ACC112 (cell line): ENCODE results near the gene IL19.

Experiments
- H2AFZ ChIP-seq: fragments of 200-600 bp; sonication (generic); one replicate; pipeline ENCODE4 v1.6.0; 2017; ENCODE audit warnings: antibody characterized with exemption, low read length; ENCODE audit not compliant: unreplicated experiment
- H3K27ac ChIP-seq: fragments of 200-600 bp; sonication (generic); 2 replicates; pipeline ENCODE4 v1.5.1; 2014; ENCODE audit warnings: low read depth, mild to moderate bottlenecking, antibody characterized with exemption, low read length, moderate library complexity
- H3K27me3 ChIP-seq: fragments of 200-600 bp; sonication (generic); 2 replicates; pipeline ENCODE4 v1.6.1; 2014; ENCODE audit warnings: mild to moderate bottlenecking, antibody characterized with exemption, low read length, moderate library complexity, mixed read lengths; ENCODE audit not compliant: insufficient read depth
- H3K36me3 ChIP-seq: fragments of 200-600 bp; sonication (generic); 2 replicates; pipeline ENCODE4 v1.6.1; 2016; ENCODE audit warnings: mild to moderate bottlenecking, antibody characterized with exemption, low read length, moderate library complexity, mixed read lengths; ENCODE audit not compliant: insufficient read depth
- H3K4me1 ChIP-seq: fragments of 200-600 bp; sonication (generic); one replicate; pipeline ENCODE4 v1.6.1; 2016; ENCODE audit warnings: low read length, mixed read lengths; ENCODE audit not compliant: insufficient read depth, unreplicated experiment, control insufficient read depth
- H3K4me3 ChIP-seq: fragments of 200-600 bp; sonication (generic); 2 replicates; pipeline ENCODE4 v1.5.1; 2014; ENCODE audit warnings: mild to moderate bottlenecking, low read depth, low read length
- H3K79me2 ChIP-seq: fragments of 200-600 bp; sonication (generic); one replicate; pipeline ENCODE4 v1.6.0; 2016; ENCODE audit warnings: low read length; ENCODE audit not compliant: control insufficient read depth, unreplicated experiment, insufficient read depth

IL19 gene

GRCh38 chr1:206859082-206859521 lies 88.5 kb downstream of the IL19 start:
- Histone ChIP-seq H3K4me3 (no peak overlapping the region), H3K79me2 (no peaks in the 10 kb centered on the region), H3K27me3 (peaks cover 71% of the 10 kb centered on the region), H2AFZ (no peak overlapping the region), H3K36me3 (no peaks in the 10 kb centered on the region), H3K27ac (no peak overlapping the region), H3K4me1 (no peaks in the 10 kb centered on the region)

GRCh38 chr1:206860165-206860564 lies 89.6 kb downstream of the IL19 start:
- Histone ChIP-seq H3K36me3 (no peaks in the 10 kb centered on the region), H2AFZ (no peak overlapping the region), H3K4me1 (no peaks in the 10 kb centered on the region), H3K4me3 (no peak overlapping the region), H3K27me3 (peaks cover 71% of the 10 kb centered on the region), H3K27ac (no peak overlapping the region), H3K79me2 (no peaks in the 10 kb centered on the region)

GRCh38 chr1:206863266-206863665 lies 92.7 kb downstream of the IL19 start:
- no peaks in the 10 kb centered on the region for H3K36me3 ChIP-seq
- peaks cover 5% of the 10 kb centered on the region for H3K4me1 ChIP-seq
- H3K27me3 ChIP-seq, result peaks cover 49% of the 10 kb centered on the region
- no peak overlapping the region for H3K27ac ChIP-seq
- H3K4me3 ChIP-seq, result no peak overlapping the region
- no peaks in the 10 kb centered on the region for H3K79me2 ChIP-seq
- no peak overlapping the region for H2AFZ ChIP-seq

GRCh38 chr1:206864939-206865671 lies 94.5 kb downstream of the IL19 start, which contains the start of gene IL20:
Gene IL20, plus strand, starts transcription at chr1:206865623. Its CDS starts 230 bp downstream, at chr1:206865853.
- Histone ChIP-seq H3K4me3 (no peak within 1 kb of the TSS), H3K79me2 (no peaks in the 10 kb centered on the region), H2AFZ (no peak within 1 kb of the TSS), H3K27me3 (peaks cover 44% of the 10 kb centered on the region), H3K4me1 (peaks cover 5% of the 10 kb centered on the region), H3K27ac (no peak within 1 kb of the TSS), H3K36me3 (no peaks in the 10 kb centered on the region)

GRCh38 chr1:206866062-206866461 lies 95.5 kb downstream of the IL19 start:
- H3K4me1 ChIP-seq, result peaks cover 5% of the 10 kb centered on the region
- no peaks in the 10 kb centered on the region for H3K79me2 ChIP-seq
- no peak overlapping the region for H3K27ac ChIP-seq
- H3K27me3 ChIP-seq, result peaks cover 43% of the 10 kb centered on the region
- no peak overlapping the region for H3K4me3 ChIP-seq
- H3K36me3 ChIP-seq, result no peaks in the 10 kb centered on the region
- H2AFZ ChIP-seq, result no peak overlapping the region

GRCh38 chr1:206867239-206867638 lies 96.7 kb downstream of the IL19 start:
- H3K4me3 ChIP-seq, result no peak overlapping the region
- no peak overlapping the region for H3K27ac ChIP-seq
- no peaks in the 10 kb centered on the region for H3K36me3 ChIP-seq
- H3K79me2 ChIP-seq, result no peaks in the 10 kb centered on the region
- H2AFZ ChIP-seq, result no peak overlapping the region
- H3K27me3 ChIP-seq, result peaks cover 36% of the 10 kb centered on the region
- peaks cover 5% of the 10 kb centered on the region for H3K4me1 ChIP-seq

- Histone ChIP-seq H3K4me3 (no peak overlapping the region), H2AFZ (no peak overlapping the region), H3K4me1 (peaks cover 5% of the 10 kb centered on the region), H3K36me3 (no peaks in the 10 kb centered on the region), H3K79me2 (no peaks in the 10 kb centered on the region), H3K27me3 (peaks cover 32% of the 10 kb centered on the region), H3K27ac (no peak overlapping the region)
Observed at GRCh38 chr1:206867716-206868115, 97.1 kb downstream of the IL19 start.

- H3K27me3 ChIP-seq, result peaks cover 26% of the 10 kb centered on the region
- H3K79me2 ChIP-seq, result no peaks in the 10 kb centered on the region
- H3K4me1 ChIP-seq, result peaks cover 5% of the 10 kb centered on the region
- no peak overlapping the region for H2AFZ ChIP-seq
- no peaks in the 10 kb centered on the region for H3K36me3 ChIP-seq
- H3K4me3 ChIP-seq, result no peak overlapping the region
- no peak overlapping the region for H3K27ac ChIP-seq
Observed at GRCh38 chr1:206868264-206868663, 97.7 kb downstream of the IL19 start.

GRCh38 chr1:206872139-206872538 lies 101.6 kb downstream of the IL19 start:
- Histone ChIP-seq H3K79me2 (no peaks in the 10 kb centered on the region), H3K4me3 (no peak overlapping the region), H3K27ac (no peak overlapping the region), H3K4me1 (no peaks in the 10 kb centered on the region), H3K36me3 (no peaks in the 10 kb centered on the region; the same call in 1 of the 2 replicates), H3K27me3 (peaks cover 31% of the 10 kb centered on the region; the same call in 1 of the 2 replicates), H2AFZ (no peak overlapping the region)

GRCh38 chr1:206873603-206874188 lies 103.1 kb downstream of the IL19 start:
- no peak overlapping the region for H3K27ac ChIP-seq
- no peaks in the 10 kb centered on the region; the same call in 1 of the 2 replicates for H3K36me3 ChIP-seq
- peaks cover 31% of the 10 kb centered on the region; the same call in 1 of the 2 replicates for H3K27me3 ChIP-seq
- no peak overlapping the region for H3K4me3 ChIP-seq
- no peak overlapping the region for H2AFZ ChIP-seq
- H3K79me2 ChIP-seq, result no peaks in the 10 kb centered on the region
- H3K4me1 ChIP-seq, result no peaks in the 10 kb centered on the region
